K562 (cell line): Measurements from ENCODE around the gene MBD1. TPM values are rescaled to one million over a fixed set of nuclear protein-coding genes. Genes with fewer than 3 reads are reported as not detected.

ENCODE experiments used
- ATF7 ChIP-seq: fragments of 450-650 bp; IDR thresholded peaks from 2 replicates; pipeline ENCODE4 v1.7.1; 2014; ENCODE audit warnings: mild to moderate bottlenecking, moderate library complexity
- CBX3 ChIP-seq, 2 experiments: IDR thresholded peaks; 1 replicate in 1 of 2; 2 replicates in 1 of 2; pipeline ENCODE4 v1.6.1; 2012; ENCODE audit warnings: inconsistent platforms in 2 of 2, low read length in 2 of 2, borderline replicate concordance in 1 of 2, control low read depth in 1 of 2
- FOSL1 ChIP-seq: fragments of 200-800 bp; sonication (Bioruptor generic); conservative IDR thresholded peaks from 2 replicates; pipeline ENCODE4 v1.6.1; 2016; ENCODE audit warnings: missing genetic modification characterization, missing compliant biosample characterization
- GTF2E2 ChIP-seq: fragments of 200-800 bp; sonication (Bioruptor generic); IDR thresholded peaks from 2 replicates; pipeline ENCODE4 v1.6.1; 2016; ENCODE audit warnings: missing genetic modification characterization, missing compliant biosample characterization
- KHSRP ChIP-seq: fragments of 450-650 bp; IDR thresholded peaks from 2 replicates; pipeline ENCODE4 v1.6.1; 2017
- MCM2 ChIP-seq: fragments of 450-650 bp; IDR thresholded peaks from 2 replicates; pipeline ENCODE4 v1.6.1; 2017; ENCODE audit warnings: low read depth, mild to moderate bottlenecking
- SIX5 ChIP-seq, 2 experiments: IDR thresholded peaks; 2 replicates each; pipeline ENCODE4 v1.6.1; 2011; ENCODE audit warnings: low read length in 2 of 2, borderline replicate concordance in 1 of 2, low read depth in 1 of 2, mild to moderate bottlenecking in 1 of 2, moderate library complexity in 1 of 2; ENCODE audit not compliant: insufficient read depth in 1 of 2
- TBL1XR1 ChIP-seq, 2 experiments: IDR thresholded peaks; 2 replicates each; pipeline ENCODE4 v1.6.1; 2012; ENCODE audit warnings: improper control_type of control experiment in 2 of 2, low read length in 2 of 2, mild to moderate bottlenecking in 1 of 2
- TCF3 ChIP-seq: sonication (generic); formaldehyde crosslinking; IDR thresholded peaks from 2 replicates; pipeline ENCODE4 v1.4.0; 2020; ENCODE audit warnings: mild to moderate bottlenecking, missing genetic modification reagents
- WHSC1 ChIP-seq: IDR thresholded peaks from one replicate; pipeline ENCODE4 v1.6.1; 2012; ENCODE audit warnings: low read length, control low read depth, inconsistent platforms
- ZBTB1 ChIP-seq: sonication (generic); formaldehyde crosslinking; IDR thresholded peaks from 2 replicates; pipeline ENCODE4 v1.8.1; 2023; ENCODE audit warnings: missing genetic modification reagents, low read depth, mild to moderate bottlenecking, borderline replicate concordance
- ZSCAN29 ChIP-seq: fragments of 450-650 bp; IDR thresholded peaks from 2 replicates; pipeline ENCODE4 v1.6.1; 2017
- polyA plus RNA-seq, 8 experiments: library from polyadenylated mRNA; depleted of rRNA in 4 of 8; stranded (reverse) in 5 of 8; unstranded in 3 of 8; fragments of >200 nt; fragmentation: Nextera tagmentation in 2 of 8; fragmentation: Illumina TruSeq in 1 of 8; extraction: Ambion mirVana in 2 of 8; extraction: Trizol in 1 of 8; gene quantifications; 2 replicates each; pipeline versions ENCODE4 v1.2.1 to v1.2.3, GENCODE V29; 2011 to 2014; ENCODE audit warnings: inconsistent platforms in 1 of 8, missing spikeins in 1 of 8
- total RNA-seq, 7 experiments: library from RNA; depleted of rRNA in 6 of 7; stranded (reverse); fragments of >200 nt in 6 of 7; fragmentation: Illumina TruSeq in 2 of 7; extraction: Trizol in 2 of 7; gene quantifications; 2 replicates each; pipeline versions ENCODE4 v1.2.1 to v1.2.3, GENCODE V29; 2011 to 2021; ENCODE audit warnings: low replicate concordance in 1 of 7
- TF ChIP-seq, protein P1 (sequence below): sonication (generic); formaldehyde crosslinking; IDR thresholded peaks from 2 replicates; pipeline ENCODE4 v1.8.0; 2022; ENCODE audit warnings: missing genetic modification reagents, mild to moderate bottlenecking, borderline replicate concordance
- TF ChIP-seq, protein P2 (sequence below): sonication (generic); formaldehyde crosslinking; IDR thresholded peaks from 2 replicates; pipeline ENCODE4 v1.8.0; 2022; ENCODE audit warnings: mild to moderate bottlenecking, missing genetic modification reagents
- TF ChIP-seq, protein P3 (sequence below), 3 experiments: IDR thresholded peaks in 2 of 3; conservative IDR thresholded peaks in 1 of 3; 2 replicates each; pipeline ENCODE4 v1.5.1; 2011 to 2012; ENCODE audit warnings: low read length in 3 of 3, mild to moderate bottlenecking in 3 of 3, control low read depth in 2 of 3, improper control_type of control experiment in 1 of 3, inconsistent platforms in 1 of 3, low read depth in 1 of 3, mixed read lengths in 1 of 3, moderate library complexity in 1 of 3; ENCODE audit not compliant: insufficient read depth in 2 of 3
- TF ChIP-seq, protein P4 (sequence below): sonication (generic); formaldehyde crosslinking; IDR thresholded peaks from 2 replicates; pipeline ENCODE4 v1.8.0; 2022; ENCODE audit warnings: mild to moderate bottlenecking, missing genetic modification reagents
- TF ChIP-seq, protein P5 (sequence below): fragments of 450-650 bp; IDR thresholded peaks from 2 replicates; pipeline ENCODE4 v1.6.1; 2016

Gene MBD1
- total and polyA plus RNA-seq, 9 of the 15 experiments (the other 6 are each of a cell fraction or from before 2014, with no cell fraction given): 3.0 to 59.7 (median 31.7) TPM

DNA sequence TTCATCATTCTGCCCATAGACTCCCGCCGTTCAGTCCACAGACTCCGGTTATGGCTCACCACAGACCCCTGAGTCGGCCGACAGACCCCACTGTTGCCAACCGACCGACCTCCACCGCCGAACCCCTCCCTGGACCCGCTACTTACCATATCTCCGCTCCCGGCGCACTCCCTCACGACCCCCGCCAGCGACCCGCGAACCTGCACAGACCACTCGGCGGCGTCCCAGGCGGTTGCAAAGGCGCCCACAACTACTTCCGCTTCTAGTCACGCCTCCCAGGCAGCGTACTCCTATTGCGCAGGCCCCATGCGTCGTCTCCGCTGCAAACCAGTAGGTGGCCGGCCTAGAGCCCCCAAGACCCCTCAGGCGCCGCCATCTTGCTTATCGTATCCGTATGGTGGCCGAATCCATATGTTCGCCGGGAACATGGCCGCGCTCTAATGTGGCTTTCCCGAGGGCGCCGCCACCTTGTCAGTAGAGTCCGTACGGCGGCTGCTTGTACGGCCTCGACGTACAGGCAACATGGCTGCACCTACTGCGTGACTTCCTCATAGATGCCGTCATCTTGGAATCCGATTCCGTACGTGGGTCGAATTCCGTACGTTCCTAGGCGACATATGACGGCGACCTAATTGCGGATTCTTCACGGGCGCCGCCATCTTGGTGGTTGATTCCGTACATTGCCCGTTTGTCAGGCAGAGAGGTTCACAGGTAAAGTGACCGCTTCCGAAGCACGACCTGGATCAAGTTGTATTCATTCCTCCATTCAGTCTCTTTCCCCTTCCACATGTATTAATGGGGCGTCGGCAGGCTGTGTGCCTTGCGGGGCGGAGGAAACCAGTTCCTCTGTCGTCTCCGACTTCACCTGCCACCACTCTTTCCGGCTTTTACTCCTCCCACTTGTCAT lies 6.4 kb upstream of the MBD1 start, which contains the start of gene CXXC1 (continued):
- TF ChIP-seq, protein P1, sequence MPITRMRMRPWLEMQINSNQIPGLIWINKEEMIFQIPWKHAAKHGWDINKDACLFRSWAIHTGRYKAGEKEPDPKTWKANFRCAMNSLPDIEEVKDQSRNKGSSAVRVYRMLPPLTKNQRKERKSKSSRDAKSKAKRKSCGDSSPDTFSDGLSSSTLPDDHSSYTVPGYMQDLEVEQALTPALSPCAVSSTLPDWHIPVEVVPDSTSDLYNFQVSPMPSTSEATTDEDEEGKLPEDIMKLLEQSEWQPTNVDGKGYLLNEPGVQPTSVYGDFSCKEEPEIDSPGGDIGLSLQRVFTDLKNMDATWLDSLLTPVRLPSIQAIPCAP (CRISPR knock-in tag): no peak
- TF ChIP-seq ATF7: peak; percentile 76; the same call in 1 of the 2 replicates
- no peak; the same call in 1 of the 2 replicates for TF ChIP-seq FOSL1 (tag)
- TF ChIP-seq WHSC1: no peak
- TF ChIP-seq, protein P2, sequence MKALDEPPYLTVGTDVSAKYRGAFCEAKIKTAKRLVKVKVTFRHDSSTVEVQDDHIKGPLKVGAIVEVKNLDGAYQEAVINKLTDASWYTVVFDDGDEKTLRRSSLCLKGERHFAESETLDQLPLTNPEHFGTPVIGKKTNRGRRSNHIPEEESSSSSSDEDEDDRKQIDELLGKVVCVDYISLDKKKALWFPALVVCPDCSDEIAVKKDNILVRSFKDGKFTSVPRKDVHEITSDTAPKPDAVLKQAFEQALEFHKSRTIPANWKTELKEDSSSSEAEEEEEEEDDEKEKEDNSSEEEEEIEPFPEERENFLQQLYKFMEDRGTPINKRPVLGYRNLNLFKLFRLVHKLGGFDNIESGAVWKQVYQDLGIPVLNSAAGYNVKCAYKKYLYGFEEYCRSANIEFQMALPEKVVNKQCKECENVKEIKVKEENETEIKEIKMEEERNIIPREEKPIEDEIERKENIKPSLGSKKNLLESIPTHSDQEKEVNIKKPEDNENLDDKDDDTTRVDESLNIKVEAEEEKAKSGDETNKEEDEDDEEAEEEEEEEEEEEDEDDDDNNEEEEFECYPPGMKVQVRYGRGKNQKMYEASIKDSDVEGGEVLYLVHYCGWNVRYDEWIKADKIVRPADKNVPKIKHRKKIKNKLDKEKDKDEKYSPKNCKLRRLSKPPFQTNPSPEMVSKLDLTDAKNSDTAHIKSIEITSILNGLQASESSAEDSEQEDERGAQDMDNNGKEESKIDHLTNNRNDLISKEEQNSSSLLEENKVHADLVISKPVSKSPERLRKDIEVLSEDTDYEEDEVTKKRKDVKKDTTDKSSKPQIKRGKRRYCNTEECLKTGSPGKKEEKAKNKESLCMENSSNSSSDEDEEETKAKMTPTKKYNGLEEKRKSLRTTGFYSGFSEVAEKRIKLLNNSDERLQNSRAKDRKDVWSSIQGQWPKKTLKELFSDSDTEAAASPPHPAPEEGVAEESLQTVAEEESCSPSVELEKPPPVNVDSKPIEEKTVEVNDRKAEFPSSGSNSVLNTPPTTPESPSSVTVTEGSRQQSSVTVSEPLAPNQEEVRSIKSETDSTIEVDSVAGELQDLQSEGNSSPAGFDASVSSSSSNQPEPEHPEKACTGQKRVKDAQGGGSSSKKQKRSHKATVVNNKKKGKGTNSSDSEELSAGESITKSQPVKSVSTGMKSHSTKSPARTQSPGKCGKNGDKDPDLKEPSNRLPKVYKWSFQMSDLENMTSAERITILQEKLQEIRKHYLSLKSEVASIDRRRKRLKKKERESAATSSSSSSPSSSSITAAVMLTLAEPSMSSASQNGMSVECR: peak; percentile 66; the same call in 1 of the 2 replicates
- TF ChIP-seq, protein P3, sequence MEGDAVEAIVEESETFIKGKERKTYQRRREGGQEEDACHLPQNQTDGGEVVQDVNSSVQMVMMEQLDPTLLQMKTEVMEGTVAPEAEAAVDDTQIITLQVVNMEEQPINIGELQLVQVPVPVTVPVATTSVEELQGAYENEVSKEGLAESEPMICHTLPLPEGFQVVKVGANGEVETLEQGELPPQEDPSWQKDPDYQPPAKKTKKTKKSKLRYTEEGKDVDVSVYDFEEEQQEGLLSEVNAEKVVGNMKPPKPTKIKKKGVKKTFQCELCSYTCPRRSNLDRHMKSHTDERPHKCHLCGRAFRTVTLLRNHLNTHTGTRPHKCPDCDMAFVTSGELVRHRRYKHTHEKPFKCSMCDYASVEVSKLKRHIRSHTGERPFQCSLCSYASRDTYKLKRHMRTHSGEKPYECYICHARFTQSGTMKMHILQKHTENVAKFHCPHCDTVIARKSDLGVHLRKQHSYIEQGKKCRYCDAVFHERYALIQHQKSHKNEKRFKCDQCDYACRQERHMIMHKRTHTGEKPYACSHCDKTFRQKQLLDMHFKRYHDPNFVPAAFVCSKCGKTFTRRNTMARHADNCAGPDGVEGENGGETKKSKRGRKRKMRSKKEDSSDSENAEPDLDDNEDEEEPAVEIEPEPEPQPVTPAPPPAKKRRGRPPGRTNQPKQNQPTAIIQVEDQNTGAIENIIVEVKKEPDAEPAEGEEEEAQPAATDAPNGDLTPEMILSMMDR (IDR thresholded peaks at IDR 0.05 in 2 of 3, conservative IDR thresholded peaks at IDR 0.05 in 1 of 3; ENCODE audit: insufficient read depth in 2 of 3, low read depth in 1 of 3, low read length in 3 of 3): peak; percentile 30 to 43 (median 39); a peak in 4 of 6 replicates
- TF ChIP-seq TBL1XR1 (IDR thresholded peaks at IDR 0.05; ENCODE audit: low read length in 2 of 2): peak in 1 of 2 experiments; percentile 34; a peak in 1 of 4 replicates
- no peak for TF ChIP-seq MCM2
- TF ChIP-seq TCF3: no peak; the same call in 1 of the 2 replicates
- no peak for TF ChIP-seq KHSRP
- TF ChIP-seq, protein P4, sequence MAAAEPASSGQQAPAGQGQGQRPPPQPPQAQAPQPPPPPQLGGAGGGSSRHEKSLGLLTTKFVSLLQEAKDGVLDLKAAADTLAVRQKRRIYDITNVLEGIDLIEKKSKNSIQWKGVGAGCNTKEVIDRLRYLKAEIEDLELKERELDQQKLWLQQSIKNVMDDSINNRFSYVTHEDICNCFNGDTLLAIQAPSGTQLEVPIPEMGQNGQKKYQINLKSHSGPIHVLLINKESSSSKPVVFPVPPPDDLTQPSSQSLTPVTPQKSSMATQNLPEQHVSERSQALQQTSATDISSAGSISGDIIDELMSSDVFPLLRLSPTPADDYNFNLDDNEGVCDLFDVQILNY (CRISPR knock-in tag): no peak
- no peak for TF ChIP-seq ZBTB1 (CRISPR knock-in tag)
- TF ChIP-seq ZSCAN29: no peak
- TF ChIP-seq, protein P5, sequence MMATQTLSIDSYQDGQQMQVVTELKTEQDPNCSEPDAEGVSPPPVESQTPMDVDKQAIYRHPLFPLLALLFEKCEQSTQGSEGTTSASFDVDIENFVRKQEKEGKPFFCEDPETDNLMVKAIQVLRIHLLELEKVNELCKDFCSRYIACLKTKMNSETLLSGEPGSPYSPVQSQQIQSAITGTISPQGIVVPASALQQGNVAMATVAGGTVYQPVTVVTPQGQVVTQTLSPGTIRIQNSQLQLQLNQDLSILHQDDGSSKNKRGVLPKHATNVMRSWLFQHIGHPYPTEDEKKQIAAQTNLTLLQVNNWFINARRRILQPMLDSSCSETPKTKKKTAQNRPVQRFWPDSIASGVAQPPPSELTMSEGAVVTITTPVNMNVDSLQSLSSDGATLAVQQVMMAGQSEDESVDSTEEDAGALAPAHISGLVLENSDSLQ: no peak; the same call in none of the 2 replicates
- TF ChIP-seq SIX5 (IDR thresholded peaks at IDR 0.05; ENCODE audit: borderline replicate concordance in 1 of 2, insufficient read depth in 1 of 2, low read depth in 1 of 2, low read length in 2 of 2): peak; percentile 69 to 74; a peak in 2 of 4 replicates
- TF ChIP-seq GTF2E2: no peak
- TF ChIP-seq CBX3 (IDR thresholded peaks at IDR 0.05; ENCODE audit: borderline replicate concordance in 1 of 2, low read length in 2 of 2): peak in 1 of 2 experiments; percentile 66; a peak in 1 of 3 replicates
